Mesenchymal stem cell (in vitro differentiated cells and primary cell): ENCODE measurements around the gene NUB1.

Experiments used
- DNase-seq: peaks from one replicate; pipeline ENCODE4 v3.0.0-alpha.2; 2013
- H2AFZ ChIP-seq: one replicate; pipeline ENCODE4 v1.6.1; 2013; ENCODE audit warnings: low read depth, mild to moderate bottlenecking, control low read depth, inconsistent platforms, low read length, moderate library complexity
- H2AK5ac ChIP-seq: 2 replicates; pipeline ENCODE4 v1.6.1; 2013; ENCODE audit warnings: low read length, moderate library complexity, mild to moderate bottlenecking, inconsistent platforms; ENCODE audit not compliant: severe bottlenecking
- H2BK120ac ChIP-seq: one replicate; pipeline ENCODE4 v1.6.1; 2013; ENCODE audit warnings: low read depth, mild to moderate bottlenecking, inconsistent platforms, low read length, moderate library complexity
- H2BK12ac ChIP-seq, 2 experiments: one replicate each; pipeline ENCODE4 v1.6.1; 2013; ENCODE audit warnings: inconsistent platforms in 2 of 2, low read length in 2 of 2, mild to moderate bottlenecking in 2 of 2, moderate library complexity in 2 of 2, control low read depth in 1 of 2
- H2BK15ac ChIP-seq: one replicate; pipeline ENCODE4 v1.6.1; 2013; ENCODE audit warnings: mild to moderate bottlenecking, low read depth, inconsistent platforms; ENCODE audit not compliant: poor library complexity, severe bottlenecking
- H2BK5ac ChIP-seq: 2 replicates; pipeline ENCODE4 v1.6.1; 2013; ENCODE audit warnings: low read depth, mild to moderate bottlenecking, low read length, control low read depth, inconsistent platforms; ENCODE audit not compliant: poor library complexity, severe bottlenecking
- H3K14ac ChIP-seq, 2 experiments: one replicate each; pipeline ENCODE4 v1.6.1; 2013; ENCODE audit warnings: inconsistent platforms in 2 of 2, low read length in 2 of 2, control low read depth in 1 of 2, mild to moderate bottlenecking in 1 of 2, moderate library complexity in 1 of 2
- H3K18ac ChIP-seq, 2 experiments: one replicate each; pipeline ENCODE4 v1.6.1; 2013; ENCODE audit warnings: inconsistent platforms in 2 of 2, low read length in 2 of 2, control low read depth in 1 of 2, low read depth in 1 of 2, mild to moderate bottlenecking in 1 of 2
- H3K23ac ChIP-seq, 2 experiments: one replicate each; pipeline ENCODE4 v1.6.1; 2013; ENCODE audit warnings: inconsistent platforms in 2 of 2, low read length in 2 of 2, mild to moderate bottlenecking in 2 of 2, moderate library complexity in 2 of 2, control low read depth in 1 of 2
- H3K27ac ChIP-seq: 2 replicates; pipeline ENCODE4 v1.5.1; 2013; ENCODE audit warnings: mild to moderate bottlenecking, moderate library complexity, low read length, control low read depth, inconsistent platforms; ENCODE audit not compliant: poor library complexity, severe bottlenecking
- H3K27me3 ChIP-seq, 2 experiments: 2 replicates each; pipeline versions ENCODE4 v1.6.1 to v1.7.0; 2013; ENCODE audit warnings: low read length in 2 of 2, mild to moderate bottlenecking in 2 of 2, moderate library complexity in 2 of 2, control low read depth in 1 of 2, inconsistent platforms in 1 of 2; ENCODE audit not compliant: control insufficient read depth in 1 of 2, insufficient read depth in 1 of 2
- H3K36me3 ChIP-seq, 2 experiments: 2 replicates each; pipeline versions ENCODE4 v1.6.1 to v1.7.0; 2013; ENCODE audit warnings: low read length in 2 of 2, control low read depth in 1 of 2, inconsistent platforms in 1 of 2, low read depth in 1 of 2, mild to moderate bottlenecking in 1 of 2; ENCODE audit not compliant: insufficient read depth in 2 of 2, control insufficient read depth in 1 of 2
- H3K4ac ChIP-seq, 2 experiments: one replicate each; pipeline ENCODE4 v1.6.1; 2013; ENCODE audit warnings: inconsistent platforms in 2 of 2, low read length in 2 of 2, mild to moderate bottlenecking in 2 of 2, moderate library complexity in 2 of 2, control low read depth in 1 of 2, low read depth in 1 of 2
- H3K4me1 ChIP-seq: 2 replicates; pipeline ENCODE4 v1.6.1; 2013; ENCODE audit warnings: low read depth, low read length, control low read depth; ENCODE audit not compliant: control insufficient read depth, insufficient read depth
- H3K4me2 ChIP-seq: 2 replicates; pipeline ENCODE4 v1.6.1; 2013; ENCODE audit warnings: low read length, mild to moderate bottlenecking, inconsistent platforms; ENCODE audit not compliant: poor library complexity, severe bottlenecking
- H3K4me3 ChIP-seq, 2 experiments: 2 replicates each; pipeline versions ENCODE4 v1.5.1 to v1.7.0; 2013; ENCODE audit warnings: low read length in 2 of 2, mild to moderate bottlenecking in 2 of 2, control low read depth in 1 of 2, low read depth in 1 of 2; ENCODE audit not compliant: insufficient read depth in 1 of 2
- H3K79me1 ChIP-seq: replicated peaks from 2 replicates; pipeline ENCODE4 v1.6.1; 2013; ENCODE audit warnings: mild to moderate bottlenecking, control low read depth, low read length, inconsistent platforms; ENCODE audit not compliant: poor library complexity, severe bottlenecking
- H3K9ac ChIP-seq: 2 replicates; pipeline ENCODE4 v1.7.0; 2013; ENCODE audit warnings: mild to moderate bottlenecking, low read length, moderate library complexity
- H3K9me3 ChIP-seq: 2 replicates; pipeline ENCODE4 v1.7.0; 2013; ENCODE audit warnings: mild to moderate bottlenecking, low read length; ENCODE audit not compliant: control insufficient read depth
- H4K8ac ChIP-seq: one replicate; pipeline ENCODE4 v1.6.1; 2013; ENCODE audit warnings: inconsistent platforms, mild to moderate bottlenecking, low read length, moderate library complexity
- H4K91ac ChIP-seq: one replicate; pipeline ENCODE4 v1.6.1; 2013; ENCODE audit warnings: mild to moderate bottlenecking, low read length, inconsistent platforms
- WGBS: methylation state at CpG from one replicate; pipeline ENCODE4 v1.1.7; 2013; ENCODE audit warnings: mixed read lengths; 5-methylcytosine and 5-hydroxymethylcytosine counted together

The NUB1 gene

GRCh38 chr7:151411551-151411950 lies 69.9 kb downstream of the NUB1 start:
- H2BK15ac ChIP-seq = no peak overlapping the region
- no peak overlapping the region for H2BK5ac ChIP-seq
- no peak overlapping the region for H4K8ac ChIP-seq
- H3K9ac ChIP-seq = no peak overlapping the region
- DNase-seq = no peak
- H3K14ac ChIP-seq = no peak overlapping the region
- no peaks in the 10 kb centered on the region for H3K36me3 ChIP-seq
- no peak overlapping the region for H3K4me2 ChIP-seq
- no peak overlapping the region for H3K18ac ChIP-seq
- H3K4me1 ChIP-seq = peaks cover 19% of the 10 kb centered on the region
- no peaks in the 10 kb centered on the region for H3K9me3 ChIP-seq
- 28% methylated on average over 5 of the region's 6 CpGs for WGBS
- no peak overlapping the region for H3K4me3 ChIP-seq
- no peak overlapping the region for H2BK120ac ChIP-seq
- H2AK5ac ChIP-seq = no peak overlapping the region
- no peak overlapping the region for H3K23ac ChIP-seq
- no peak overlapping the region for H4K91ac ChIP-seq
- H3K4ac ChIP-seq = no peak overlapping the region
- peaks cover 50 to 60% of the 10 kb centered on the region in 2 experiments for H3K27me3 ChIP-seq
- no peak overlapping the region for H3K27ac ChIP-seq
- no peaks in the 10 kb centered on the region for H3K79me1 ChIP-seq
- no peak overlapping the region for H2AFZ ChIP-seq
- H2BK12ac ChIP-seq = no peak overlapping the region

GRCh38 chr7:151412318-151412717 lies 70.7 kb downstream of the NUB1 start:
- no peak overlapping the region for H4K8ac ChIP-seq
- H3K14ac ChIP-seq = no peak overlapping the region
- no peak overlapping the region for H2BK5ac ChIP-seq
- no peaks in the 10 kb centered on the region for H3K79me1 ChIP-seq
- no peak overlapping the region for H2AK5ac ChIP-seq
- H2BK12ac ChIP-seq = no peak overlapping the region
- peaks cover 50 to 66% of the 10 kb centered on the region in 2 experiments for H3K27me3 ChIP-seq
- no peak for DNase-seq
- H3K4me1 ChIP-seq = peaks cover 19% of the 10 kb centered on the region
- no peak overlapping the region for H3K4me3 ChIP-seq
- H3K9ac ChIP-seq = no peak overlapping the region
- no peak overlapping the region for H3K4me2 ChIP-seq
- no peak overlapping the region for H3K27ac ChIP-seq
- no peak overlapping the region for H2AFZ ChIP-seq
- H3K23ac ChIP-seq = no peak overlapping the region
- WGBS = 94% methylated on average over 4 of the region's 4 CpGs
- H4K91ac ChIP-seq = no peak overlapping the region
- H3K4ac ChIP-seq = no peak overlapping the region
- no peak overlapping the region for H2BK120ac ChIP-seq
- H3K18ac ChIP-seq = no peak overlapping the region
- H3K9me3 ChIP-seq = no peaks in the 10 kb centered on the region
- no peak overlapping the region for H2BK15ac ChIP-seq
- H3K36me3 ChIP-seq = no peaks in the 10 kb centered on the region

- Histone ChIP-seq H3K27me3 (peaks cover 50 to 66% of the 10 kb centered on the region in 2 experiments), H3K4me1 (peaks cover 19% of the 10 kb centered on the region), H4K91ac (no peak overlapping the region), H3K14ac (no peak overlapping the region), H2BK5ac (no peak overlapping the region), H2AFZ (no peak overlapping the region), H3K9ac (no peak overlapping the region), H2BK12ac (no peak overlapping the region), H3K4ac (no peak overlapping the region), H3K4me3 (no peak overlapping the region), H3K9me3 (no peaks in the 10 kb centered on the region), H3K36me3 (no peaks in the 10 kb centered on the region), H3K4me2 (no peak overlapping the region), H3K23ac (no peak overlapping the region), H3K79me1 (no peaks in the 10 kb centered on the region), H2BK15ac (no peak overlapping the region), H4K8ac (no peak overlapping the region), H2BK120ac (no peak overlapping the region), H2AK5ac (no peak overlapping the region), H3K27ac (no peak overlapping the region), H3K18ac (no peak overlapping the region)
- no peak for DNase-seq
- WGBS = 81% methylated on average over 2 of the region's 4 CpGs
Observed at GRCh38 chr7:151413241-151413640, 71.6 kb downstream of the NUB1 start.

GRCh38 chr7:151415375-151416105 lies 73.9 kb downstream of the NUB1 start:
- H3K27me3 ChIP-seq = peaks cover 28 to 50% of the 10 kb centered on the region in 2 experiments
- no peak for DNase-seq
- H4K91ac ChIP-seq = no peak overlapping the region
- no peaks in the 10 kb centered on the region for H3K79me1 ChIP-seq
- H3K36me3 ChIP-seq = no peaks in the 10 kb centered on the region
- H2BK15ac ChIP-seq = no peak overlapping the region
- H3K23ac ChIP-seq = no peak overlapping the region
- H2BK12ac ChIP-seq = no peak overlapping the region
- no peak overlapping the region for H4K8ac ChIP-seq
- no peak overlapping the region for H2BK120ac ChIP-seq
- no peak overlapping the region for H3K14ac ChIP-seq
- H2BK5ac ChIP-seq = no peak overlapping the region
- H3K4me2 ChIP-seq = no peak overlapping the region
- no peak overlapping the region for H3K9ac ChIP-seq
- H3K4me3 ChIP-seq = no peak overlapping the region
- no peak overlapping the region for H3K27ac ChIP-seq
- H3K4ac ChIP-seq = no peak overlapping the region
- no peak overlapping the region for H2AK5ac ChIP-seq
- peaks cover 10% of the 10 kb centered on the region for H3K9me3 ChIP-seq
- H3K4me1 ChIP-seq = no peaks in the 10 kb centered on the region
- no peak overlapping the region for H3K18ac ChIP-seq
- H2AFZ ChIP-seq = no peak overlapping the region
- 88% methylated on average over 2 of the region's 3 CpGs for WGBS
